HG03064 (cell line): ENCODE results near the gene COL19A1.
"Not testable (repeated sequence)": the region's sequence is repeated elsewhere in the genome, so short reads cannot be mapped to it uniquely, and the experiment has no call there.

ENCODE experiments used
- ATAC-seq: cut with Tn5 transposase; IDR thresholded peaks from one replicate; pipeline ENCODE4 v1.9.1; 2021; ENCODE audit warnings: low read depth; ENCODE audit not compliant: unreplicated experiment

The COL19A1 gene

DNA sequence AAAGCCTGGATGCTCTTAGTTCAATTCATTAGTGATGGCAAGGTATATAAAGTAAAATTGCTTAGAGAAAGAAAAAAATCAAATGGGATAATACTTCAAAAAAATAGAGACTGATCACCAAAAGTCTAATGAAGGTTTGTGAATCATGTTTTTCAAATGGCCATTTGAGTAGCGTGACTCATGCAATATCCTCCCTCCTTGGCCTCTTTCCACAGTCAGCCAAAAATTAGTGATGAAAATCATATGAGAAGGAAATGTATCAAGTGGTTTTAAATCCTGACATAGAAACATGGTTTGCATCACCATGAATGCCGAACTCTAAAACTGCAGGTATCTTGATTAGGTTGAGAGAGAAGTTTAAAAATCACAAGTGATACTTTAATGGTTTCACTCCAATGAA, 1.2 kb upstream of the COL19A1 start:
- ATAC-seq, result no peak

DNA sequence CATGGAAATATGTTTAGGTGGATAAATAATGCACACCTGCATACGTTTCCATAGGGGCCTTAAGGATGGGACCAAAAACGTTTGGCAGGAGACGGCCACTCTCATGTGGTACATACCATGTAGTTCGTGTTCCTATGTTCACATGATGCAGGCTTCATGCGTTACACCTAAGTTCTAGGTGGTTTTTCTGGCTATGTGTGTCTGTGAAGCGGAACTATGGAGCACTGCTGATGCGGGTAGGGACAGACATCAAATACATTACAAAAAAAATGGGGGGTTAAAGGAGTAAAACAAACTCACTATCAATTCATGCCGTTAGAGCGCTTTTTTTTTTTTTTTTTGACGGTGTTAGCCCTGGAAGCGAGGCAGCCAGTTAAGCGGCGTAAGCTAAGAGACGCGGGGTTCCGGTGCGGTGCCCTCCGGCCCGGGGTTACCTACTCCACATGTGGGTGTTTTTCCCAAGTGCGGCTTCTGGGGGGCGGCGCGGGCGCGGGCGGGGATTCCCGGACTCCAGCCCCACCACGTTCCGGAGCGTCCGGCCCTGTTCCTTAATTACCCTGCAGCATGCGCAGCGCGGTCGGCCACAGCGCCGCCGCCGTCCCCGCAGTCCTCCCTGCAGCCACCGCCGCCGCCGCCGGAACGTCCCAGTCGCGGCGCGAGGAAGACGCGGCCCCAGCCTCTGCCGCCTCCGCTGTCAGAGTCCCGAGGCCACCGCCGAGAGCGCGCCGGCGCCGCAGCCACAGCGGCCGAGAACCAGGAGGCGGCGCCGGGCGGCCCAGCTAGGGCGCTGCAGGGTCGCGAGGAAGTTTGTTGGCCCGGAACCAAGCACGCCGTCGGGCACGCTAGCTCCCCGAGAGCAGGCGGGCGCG, 648 bp downstream of the COL19A1 start:
- ATAC-seq, result peak; percentile 42

DNA sequence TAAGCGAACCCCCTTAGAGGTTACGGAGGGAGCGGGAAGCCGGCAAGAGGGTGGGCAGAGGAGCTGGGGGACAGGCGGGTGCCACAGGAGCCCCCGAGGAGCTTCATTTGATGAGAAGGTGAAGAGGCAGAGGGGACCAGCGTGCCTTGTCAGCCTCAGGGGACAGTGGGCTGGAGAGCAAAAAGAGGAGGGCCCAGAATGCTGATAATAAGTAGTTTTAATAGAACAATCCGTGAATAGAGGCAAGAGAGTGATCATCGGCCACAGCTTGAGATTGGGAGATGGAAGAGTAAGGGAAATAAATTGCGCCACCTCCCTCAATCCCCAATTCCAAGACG, 1.3 kb downstream of the COL19A1 start:
- ATAC-seq, result no peak

DNA sequence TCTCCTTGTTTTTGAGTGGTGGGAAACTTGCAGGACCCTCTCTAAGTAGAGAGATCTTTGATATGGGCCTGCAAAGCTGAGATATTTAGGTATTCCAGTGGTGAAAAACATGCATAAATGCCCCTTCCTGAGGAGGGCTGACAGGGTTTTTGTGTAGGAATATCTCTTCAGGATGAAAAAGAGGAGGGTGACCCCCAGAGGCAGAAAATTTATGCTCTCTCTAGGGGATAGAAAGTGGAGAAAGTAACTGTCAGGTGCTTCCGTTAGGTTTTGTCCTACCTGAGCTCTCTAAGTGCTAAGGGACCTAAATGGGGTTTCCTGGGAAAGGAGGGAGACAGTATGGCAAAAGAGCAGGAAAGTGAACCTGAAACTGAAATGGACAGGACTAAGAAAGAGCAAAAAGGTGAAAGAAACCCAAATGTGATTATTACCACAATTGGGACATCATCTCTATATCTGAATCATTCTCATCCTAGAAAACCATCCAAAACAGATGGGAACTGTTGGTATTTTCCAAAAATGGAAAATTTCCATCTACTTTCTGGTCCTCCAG, 2.0 kb downstream of the COL19A1 start:
- ATAC-seq, result no peak

DNA sequence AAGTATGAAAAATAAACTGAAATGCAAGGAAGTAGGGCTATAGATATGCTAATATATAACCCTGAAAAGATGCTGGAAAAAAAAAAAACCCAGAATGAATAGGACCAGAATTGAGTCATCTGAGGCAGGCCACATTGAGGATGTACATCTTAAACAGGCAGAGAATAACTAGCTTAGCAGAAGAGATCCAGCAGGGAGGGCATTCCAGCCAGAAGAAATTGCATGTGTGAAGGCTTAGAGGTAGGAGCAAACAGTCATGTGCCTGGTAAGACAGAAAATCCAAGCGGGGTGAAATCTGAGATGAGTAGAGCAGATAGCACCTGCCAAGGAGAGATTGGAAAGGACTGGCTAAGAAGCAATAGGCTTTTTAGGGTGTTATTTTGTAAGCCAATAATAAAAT, 2.6 kb downstream of the COL19A1 start:
- ATAC-seq, result no peak

DNA sequence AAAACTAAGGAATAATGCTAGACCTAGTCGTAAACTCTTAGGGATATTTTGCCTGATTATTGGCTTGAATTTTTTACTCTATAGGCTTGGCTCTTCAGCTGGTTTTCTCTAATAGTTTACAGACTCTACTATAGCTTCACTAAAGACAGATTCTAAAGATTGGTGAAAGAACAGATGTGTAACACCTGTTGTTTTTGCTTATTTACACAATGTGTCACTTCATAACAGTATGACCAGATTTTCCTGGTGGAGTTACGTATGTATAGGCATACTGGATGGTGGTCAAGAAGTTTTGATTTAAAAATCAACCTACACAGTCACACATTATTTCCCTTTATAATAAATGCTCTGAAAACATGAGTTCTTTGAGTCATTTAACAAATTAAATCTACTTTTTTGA, 4.8 kb downstream of the COL19A1 start:
- ATAC-seq, result no peak

DNA sequence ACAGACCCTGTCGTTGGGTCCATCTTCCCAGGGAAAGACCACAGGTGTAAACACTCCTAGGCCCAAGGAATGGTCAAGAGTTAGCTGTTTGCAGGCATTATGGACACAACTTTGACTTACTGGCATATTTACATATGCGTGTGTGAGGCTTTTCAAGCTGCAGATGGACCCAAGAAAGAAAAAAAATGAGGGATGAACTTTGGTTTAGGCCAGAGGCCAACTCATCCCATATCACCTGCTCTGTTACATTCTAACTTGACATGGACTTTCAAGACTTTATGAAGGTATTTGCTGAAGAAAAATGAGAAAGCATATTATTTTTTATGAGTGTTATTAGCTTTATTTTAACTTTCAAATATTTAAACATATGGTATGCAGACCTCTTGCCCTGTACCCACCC, 6.9 kb downstream of the COL19A1 start:
- ATAC-seq, result no peak

DNA sequence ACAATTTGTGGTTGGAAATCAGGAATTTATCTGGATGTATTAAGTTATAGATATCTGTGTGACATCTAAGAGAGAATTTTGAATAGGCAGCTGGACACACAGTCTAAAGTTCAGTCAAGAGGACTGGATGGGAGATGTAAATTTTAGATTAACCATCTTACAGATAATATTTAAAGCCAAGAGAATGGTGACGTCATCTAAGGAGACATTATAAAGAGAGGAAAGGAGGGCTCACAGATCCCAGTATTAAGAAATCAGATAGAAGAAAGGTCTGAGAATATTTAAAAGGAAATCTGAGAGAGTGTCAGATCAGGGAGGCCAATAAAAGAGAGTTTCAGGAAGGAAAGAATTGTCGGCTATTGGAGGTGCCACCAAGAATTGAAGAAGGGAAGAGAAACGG, 9.4 kb downstream of the COL19A1 start:
- no peak for ATAC-seq

DNA sequence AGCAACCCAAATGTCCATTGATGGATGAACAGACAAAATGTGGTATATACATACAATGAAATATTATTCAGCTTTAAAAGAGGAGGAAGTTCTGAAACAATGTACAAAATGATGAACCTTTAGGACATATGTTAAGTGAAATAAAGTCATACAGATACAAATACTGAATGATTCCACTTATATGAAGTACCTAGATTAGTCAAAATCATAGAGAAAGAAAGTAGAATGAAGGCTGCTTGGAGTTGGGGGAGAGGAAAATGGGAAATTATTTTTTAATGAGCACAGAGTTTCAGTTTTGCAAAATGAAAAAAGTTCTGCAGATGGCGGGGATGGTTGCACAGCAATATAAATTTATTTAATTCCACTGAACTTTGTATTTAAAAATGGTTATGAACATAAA, 12.4 kb downstream of the COL19A1 start:
- ATAC-seq, result no peak

DNA sequence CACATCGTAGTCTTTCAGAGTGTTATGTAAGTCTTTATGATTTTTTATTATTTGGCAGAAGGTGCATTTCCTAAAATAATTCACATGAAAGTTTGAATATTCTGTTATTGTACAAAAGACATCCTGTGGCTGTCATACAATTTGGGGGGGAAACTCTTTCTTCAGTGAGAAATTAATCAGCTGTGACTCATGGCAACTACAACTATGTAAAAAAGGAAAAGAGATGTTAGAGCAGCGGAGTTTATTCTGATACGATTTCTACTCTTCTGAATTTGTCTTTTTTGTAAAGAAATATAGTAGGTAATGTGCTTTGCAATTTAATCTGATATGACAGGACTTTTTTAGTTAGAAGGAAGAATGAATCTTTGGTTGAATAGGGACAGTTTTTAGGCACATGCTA, 14.2 kb downstream of the COL19A1 start:
- ATAC-seq, result no peak

DNA sequence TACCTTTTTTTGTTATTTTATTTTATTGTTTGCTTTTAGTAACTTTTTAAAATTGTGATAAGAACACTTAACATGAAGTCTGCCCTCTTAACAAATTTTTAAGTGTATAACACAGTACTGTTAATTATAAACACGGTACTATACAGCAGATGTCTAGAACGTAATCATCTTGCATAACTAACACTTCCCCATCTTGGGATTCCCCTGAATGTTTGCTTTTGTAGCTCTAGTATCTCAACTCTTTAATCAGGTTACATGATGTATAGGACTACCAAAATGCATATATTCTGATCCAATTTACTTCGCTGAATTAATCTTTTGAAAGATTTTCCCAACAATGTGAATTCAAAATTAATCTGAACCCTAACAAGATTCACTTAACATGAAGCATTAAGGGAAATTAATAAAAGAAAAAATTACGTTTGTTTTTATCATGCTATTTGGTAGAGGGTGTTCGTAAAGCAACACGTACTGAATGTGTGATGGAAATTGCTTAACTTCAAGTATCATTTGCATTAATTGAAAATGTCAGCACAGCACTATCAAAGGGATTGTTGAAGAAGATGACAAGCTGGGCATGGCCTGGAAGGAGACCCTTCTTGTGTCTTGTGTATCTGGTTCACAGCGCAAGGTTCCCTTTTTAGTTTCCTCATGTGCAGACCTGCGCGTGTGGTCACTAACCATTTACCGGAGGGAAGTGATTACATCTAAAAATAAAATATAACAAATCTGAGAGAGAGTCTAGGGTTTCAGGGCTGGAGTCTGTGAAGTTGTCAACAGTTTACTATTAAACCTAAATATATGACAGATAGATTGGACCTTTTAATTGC, 15.2 kb downstream of the COL19A1 start:
- peak; percentile 80 for ATAC-seq

DNA sequence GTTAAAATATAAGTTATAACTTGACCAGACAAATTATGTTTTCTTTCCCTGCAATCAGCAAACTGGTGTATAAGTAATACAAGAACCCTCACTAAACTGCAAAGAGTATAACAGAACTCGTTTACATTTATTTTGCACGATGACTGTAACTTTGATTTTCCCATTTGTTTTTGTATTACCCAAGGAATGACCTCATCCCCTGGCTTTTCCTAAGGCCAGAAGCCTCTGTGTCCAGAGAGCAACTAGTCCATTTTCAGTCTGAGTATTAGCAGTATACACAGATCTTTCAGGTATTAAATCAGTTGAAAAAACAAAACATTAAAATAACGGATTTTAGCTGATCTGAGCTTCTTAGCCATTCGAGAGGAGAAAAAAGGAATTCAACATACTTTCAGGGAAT, 17.2 kb downstream of the COL19A1 start:
- no peak for ATAC-seq

DNA sequence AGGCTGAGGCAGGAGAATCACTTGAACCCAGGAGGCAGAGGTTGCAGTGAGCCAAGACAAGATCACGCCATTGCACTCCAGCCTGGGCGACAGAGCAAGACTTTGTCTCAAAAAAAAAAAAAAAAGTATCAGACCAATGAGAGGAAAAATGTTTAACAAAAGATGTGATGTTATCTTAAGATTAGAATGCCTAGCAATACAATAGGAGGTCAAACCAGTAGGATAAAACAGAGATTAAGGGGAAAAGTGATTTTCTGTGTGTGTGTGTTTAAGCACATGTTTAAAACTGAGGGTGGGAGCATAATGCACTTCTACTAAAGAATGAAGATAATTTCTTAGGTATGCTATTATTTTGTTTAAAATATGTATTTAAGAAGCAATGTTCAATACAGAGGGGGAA, 17.9 kb downstream of the COL19A1 start:
- no peak for ATAC-seq

DNA sequence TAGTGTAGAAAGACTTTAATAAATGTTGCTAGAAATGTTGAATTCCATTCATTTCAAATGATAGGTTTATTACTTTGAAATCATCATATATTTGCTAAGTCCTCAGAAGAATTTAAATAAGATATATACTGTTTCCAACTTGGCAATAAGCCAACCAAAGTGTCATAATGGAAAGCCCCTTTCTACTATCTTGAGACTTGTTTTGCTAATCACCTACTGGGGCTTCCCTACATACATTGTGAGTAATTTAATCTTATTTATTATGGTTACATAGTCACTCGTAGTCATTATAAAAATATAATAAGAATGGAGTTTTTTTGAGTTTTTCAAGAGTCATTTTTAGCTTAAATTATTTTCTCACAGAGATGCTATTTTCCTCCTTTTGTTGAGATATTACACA, 20.7 kb downstream of the COL19A1 start:
- ATAC-seq, result no peak

DNA sequence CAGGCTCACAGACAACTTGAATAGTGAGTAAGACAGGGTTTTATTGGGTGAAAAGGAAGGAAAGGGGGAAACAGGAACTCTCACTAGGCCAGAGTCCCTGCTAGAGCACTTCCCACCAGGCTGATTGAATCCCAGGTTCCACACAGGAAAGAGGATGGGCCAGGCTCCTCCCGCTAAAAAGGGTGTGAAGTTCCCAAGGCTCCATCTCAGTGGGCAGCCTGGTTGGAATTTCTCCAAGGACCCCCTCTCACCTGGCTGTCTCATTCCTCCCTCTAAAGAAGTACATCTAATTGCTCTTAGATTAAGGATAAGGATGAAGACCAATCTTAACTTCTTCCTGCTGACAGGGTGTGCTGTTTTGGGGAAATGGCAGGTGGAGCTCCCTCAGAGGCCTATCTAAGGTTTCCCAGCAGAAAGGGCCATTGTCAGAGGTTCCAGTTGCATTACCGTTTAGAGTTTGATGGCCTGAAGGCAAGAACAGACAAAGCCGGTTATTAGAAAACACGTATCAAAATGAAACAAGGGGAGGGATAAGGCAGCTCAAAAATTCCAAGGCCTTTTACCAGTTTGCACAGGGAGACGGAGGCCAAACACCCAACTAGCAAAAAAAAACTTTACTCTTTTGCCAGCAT, 21.5 kb downstream of the COL19A1 start:
- no peak for ATAC-seq

DNA sequence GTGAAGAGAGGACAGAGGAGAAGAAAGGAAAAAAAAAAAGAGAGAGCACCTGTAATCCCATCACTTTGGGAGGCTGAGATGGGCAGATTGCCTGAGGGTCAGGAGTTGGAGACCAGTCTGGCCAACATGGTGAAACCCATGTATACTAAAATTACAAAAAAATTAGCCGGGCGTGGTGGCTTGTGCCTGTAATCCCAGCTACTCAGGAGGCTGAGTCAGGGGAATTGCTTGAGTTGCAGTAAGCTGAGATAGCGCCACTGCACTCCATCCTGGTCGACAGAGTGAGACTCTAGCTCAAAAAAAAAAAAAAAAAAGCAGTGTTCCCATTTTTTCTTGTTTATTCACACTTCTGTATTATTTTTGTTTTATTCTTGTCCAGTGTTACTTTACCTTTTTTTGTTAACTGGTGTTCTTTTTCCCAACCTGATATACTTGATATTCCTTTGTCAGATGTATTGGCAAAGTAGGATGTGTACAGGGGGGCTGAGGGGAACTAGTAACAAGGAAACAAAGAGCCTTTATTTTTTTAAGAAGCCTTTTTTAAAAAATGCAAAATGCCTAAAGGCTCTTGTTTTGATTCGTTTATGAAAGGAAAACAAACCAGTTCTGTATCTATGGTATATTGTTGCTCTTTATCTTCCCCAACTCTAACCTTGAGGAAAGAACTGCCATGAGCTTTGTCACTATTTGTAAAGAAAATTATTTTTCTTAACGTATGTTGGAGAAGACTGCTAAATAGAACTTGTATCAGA, 22.3 kb downstream of the COL19A1 start:
- ATAC-seq, result no peak

DNA sequence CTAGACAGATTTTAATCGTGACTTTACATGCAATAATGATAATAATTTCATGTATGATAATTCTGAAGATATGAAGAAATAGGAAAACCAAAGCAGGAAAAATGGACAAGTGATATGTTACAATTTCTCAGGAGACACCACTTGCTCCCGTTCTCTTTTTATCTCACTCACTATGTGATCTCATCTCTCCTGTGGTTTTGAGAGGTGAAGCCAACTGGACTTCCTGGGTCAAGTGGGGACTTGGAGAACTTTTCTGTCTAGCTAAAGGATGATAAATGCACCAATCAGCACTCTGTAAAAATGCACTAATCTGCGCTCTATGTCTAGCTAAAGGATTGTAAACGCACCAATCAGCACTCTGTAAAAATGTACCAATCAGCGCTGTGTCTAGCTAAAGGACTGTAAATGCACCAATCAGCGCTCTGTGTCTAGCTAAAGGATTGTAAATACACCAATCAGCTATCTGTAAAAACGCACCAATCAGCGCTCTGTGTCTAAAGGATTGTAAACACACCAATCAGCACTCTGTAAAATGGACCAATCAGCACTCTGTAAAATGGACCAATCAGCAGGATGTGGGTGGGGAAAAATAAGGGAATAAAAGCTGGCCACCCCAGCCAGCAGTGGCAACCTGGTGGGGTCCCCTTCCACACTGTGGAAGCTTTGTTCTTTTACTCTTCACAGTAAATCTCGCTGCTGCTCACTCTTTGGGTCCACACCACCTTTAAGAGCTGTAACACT, 23.0 kb downstream of the COL19A1 start:
- ATAC-seq, result not testable (repeated sequence)

DNA sequence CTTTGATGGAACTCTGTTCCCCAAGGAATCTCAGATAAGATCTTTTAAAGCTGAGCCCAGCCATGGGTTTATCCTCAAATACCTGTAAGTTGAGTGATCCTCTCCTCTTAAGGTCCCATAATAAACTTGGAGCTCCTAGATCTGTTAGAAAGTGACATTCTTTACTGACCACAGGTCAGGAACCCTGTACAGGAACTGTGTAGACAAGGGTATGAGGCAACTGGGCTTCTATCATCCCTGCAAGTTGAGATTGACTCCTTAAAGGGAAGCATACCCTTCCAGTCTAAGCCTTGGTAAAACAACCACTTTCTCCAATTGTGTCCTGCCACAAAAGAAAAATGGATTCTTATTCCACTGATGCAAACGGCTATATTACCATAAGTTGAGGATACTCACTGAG, 26.2 kb downstream of the COL19A1 start:
- not testable (repeated sequence) for ATAC-seq

DNA sequence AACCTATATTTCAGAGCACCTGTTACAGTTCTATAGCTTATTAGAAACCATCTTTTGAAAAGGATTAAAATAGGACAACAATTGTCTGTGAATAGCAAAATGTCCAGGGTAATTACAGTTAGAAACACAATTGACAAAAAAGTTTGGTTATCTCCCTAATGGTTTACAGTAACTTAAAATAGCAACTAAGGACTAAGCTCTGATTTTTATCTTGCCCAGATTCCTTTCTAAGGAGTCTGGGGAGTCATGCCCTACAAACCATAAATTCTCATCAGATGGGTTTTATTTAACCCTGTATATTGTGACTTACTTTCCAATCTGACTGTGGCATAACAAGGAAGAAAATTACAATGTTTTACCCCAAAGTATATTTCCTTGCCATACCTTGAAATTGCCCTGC, 26.9 kb downstream of the COL19A1 start:
- ATAC-seq, result not testable (repeated sequence)
